ENCODE results near the gene AXDND1. TPM values are rescaled to one million over a fixed set of nuclear protein-coding genes. Genes with fewer than 3 reads are reported as not detected.
"Not testable (repeated sequence)": the region's sequence is repeated elsewhere in the genome, so short reads cannot be mapped to it uniquely, and the experiment has no call there.

AXDND1 gene
- total RNA-seq, 1 donor from 2014 or later = not detected

DNA sequence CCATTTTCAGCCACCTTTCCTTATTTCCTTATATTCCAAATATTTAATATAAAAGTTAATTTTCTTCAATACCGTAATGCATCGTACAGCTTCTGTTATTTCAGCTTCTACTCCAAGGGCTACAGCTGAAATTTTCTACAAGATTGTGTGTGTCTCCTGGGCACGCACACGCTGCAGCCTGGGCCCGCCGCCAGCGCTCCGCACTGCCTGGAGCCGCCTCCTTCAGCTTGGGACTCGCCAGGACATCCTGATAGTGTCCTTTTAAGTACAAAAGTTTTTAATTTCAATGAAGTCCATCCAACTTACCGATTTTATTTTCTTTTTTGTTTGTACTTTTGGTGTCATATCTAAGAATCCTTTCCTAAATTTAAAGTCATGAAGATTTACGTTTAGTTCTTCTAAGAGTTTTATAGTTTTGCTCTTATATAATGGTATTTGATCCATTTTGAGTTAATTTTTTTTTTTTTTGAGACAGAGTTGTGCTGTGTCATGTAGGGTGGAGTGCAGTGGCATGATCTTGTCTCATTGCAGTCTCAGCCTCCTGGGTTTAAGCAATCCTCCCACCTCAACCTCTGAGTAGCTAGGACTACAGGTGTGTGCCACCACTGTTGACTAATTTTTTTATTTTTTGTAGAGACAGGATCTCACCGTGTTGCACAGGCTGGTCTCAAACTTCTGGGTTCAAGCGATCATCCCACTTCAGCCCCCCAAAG lies 82.8 kb downstream of the AXDND1 start:
- DNase-seq (ENCODE audit: low read depth) = no peak

- DNase-seq (ENCODE audit: low read depth) = not testable (repeated sequence)
These were observed 93.9 kb downstream of the AXDND1 start for GRCh38 chr1:179459606-179460206.

DNA sequence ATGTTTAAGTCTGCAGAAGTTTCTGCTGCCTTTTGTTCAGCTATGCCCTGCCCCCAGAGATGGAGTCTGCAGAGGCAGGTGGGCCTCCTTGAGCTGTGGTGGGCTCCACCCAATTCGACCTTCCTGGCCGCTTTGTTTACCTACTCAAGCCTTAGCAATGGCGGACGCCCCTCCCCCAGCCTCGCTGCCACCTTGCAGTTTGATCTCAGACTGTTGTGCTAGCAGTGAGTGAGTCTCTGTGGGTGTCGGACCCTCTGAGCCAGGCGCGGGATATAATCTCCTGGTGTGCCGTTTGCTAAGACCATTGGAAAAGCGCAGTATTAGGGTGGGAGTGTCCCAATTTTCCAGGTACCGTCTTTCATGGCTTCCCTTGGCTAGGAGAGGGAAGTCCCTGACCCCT lies 99.9 kb downstream of the AXDND1 start:
- not testable (repeated sequence) for DNase-seq (ENCODE audit: low read depth)

DNA sequence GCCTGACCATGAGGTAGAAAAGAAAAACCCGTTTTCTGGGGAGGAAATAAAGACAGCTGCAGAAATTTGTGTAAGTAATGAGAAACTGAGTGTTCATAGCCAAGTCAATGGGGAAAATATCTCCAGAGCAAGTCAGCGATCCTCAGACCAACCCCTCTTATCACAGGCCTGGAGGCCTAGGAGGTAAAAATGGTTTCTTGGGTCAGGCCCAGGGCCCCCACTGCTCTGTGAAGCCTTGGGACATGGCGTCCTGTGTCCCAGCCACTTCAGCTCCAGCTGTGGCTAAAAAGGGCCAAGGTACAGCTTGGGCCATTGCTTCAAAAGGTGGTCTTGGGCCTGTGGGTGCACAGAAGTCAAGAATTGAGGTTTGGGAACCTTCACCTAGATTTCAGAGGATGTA lies 108.9 kb downstream of the AXDND1 start:
- no peak for DNase-seq (ENCODE audit: low read depth)

GRCh38 chr1:179476484-179476883 lies 110.7 kb downstream of the AXDND1 start:
- DNase-seq (ENCODE audit: low read depth) = no peak

GRCh38 chr1:179478370-179478769 lies 112.6 kb downstream of the AXDND1 start:
- no peak for DNase-seq (ENCODE audit: low read depth)

DNA sequence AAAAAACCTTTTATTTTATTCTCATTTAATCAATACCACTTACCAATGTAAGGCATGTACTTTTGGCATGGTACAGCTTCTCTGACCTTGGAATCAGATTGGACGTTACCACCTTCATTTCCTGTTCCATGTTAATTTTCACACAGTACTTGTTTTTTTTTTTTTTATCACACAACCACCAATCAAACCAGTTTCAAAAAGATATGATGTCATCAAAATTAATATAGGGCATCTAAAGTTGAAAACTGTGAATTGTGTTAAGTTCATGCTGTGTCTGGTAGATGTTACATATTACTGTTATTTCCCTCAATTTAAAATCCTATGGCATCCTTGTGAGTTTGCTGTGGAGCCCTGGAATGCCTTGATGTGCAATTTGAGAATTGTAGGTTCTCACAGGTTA lies 124.8 kb downstream of the AXDND1 start:
- no peak for DNase-seq (ENCODE audit: low read depth)

- no peak for DNase-seq (ENCODE audit: low read depth)
These were observed 127.6 kb downstream of the AXDND1 start for GRCh38 chr1:179493323-179493722.

- DNase-seq (ENCODE audit: low read depth) = no peak
These were observed 140.4 kb downstream of the AXDND1 start for GRCh38 chr1:179506199-179506598.

DNA sequence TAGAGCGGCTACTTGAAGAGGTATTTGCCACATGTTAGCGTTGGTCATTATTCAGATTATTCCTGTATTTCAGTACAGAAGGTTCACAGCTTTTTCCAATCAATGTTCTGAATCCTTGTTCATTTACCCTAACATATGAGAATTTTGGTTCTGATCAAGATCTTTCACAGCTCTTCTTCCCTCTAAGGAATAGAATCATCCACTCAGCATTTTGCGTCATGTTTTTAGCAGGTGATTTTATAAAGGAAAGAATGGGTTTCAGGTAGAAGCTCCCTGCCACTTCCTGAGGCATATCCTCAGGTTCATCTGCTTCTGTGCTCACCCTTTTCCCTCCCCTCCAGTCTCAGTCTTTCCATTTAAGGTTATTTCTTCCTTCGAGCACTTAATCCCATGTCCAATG lies 143.6 kb downstream of the AXDND1 start:
- DNase-seq (ENCODE audit: low read depth) = no peak

- no peak for DNase-seq (ENCODE audit: low read depth)
These were observed 144.3 kb downstream of the AXDND1 start for GRCh38 chr1:179510038-179510437.

DNA sequence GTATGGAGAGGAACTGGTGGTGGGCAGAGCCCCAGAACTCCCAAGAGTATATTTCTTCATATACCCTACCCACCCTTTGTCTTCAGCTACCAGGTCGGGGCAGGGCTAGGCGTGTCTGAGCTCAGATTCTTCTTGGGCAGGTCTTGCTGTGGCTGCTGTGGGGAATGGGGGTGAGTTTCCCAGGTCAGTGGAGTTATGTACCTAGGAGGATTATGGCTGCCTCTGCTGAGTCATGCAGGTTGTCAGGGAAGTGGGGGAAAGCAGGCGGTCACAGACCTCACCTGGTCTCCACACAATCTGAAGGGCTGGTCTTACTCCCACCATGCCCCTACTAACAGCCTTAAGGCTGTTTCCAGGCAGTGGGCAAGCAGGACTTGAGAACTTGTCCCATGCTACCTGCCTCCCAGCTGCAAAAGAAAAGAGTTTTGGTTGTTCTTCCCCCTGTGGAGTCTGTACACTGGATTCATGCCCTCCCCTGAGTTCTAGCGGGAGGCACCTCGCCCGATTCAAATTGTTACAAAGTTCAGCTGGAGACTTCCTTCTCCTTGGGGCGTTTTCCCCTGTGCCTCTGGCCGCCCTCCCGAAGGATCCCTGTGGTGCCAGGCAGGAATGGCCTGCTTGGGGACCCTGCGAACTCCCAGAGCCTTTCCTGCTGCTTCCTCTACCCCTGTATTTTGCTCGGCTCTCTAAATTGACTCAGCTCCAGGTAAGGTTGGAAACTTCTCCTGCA lies 151.4 kb downstream of the AXDND1 start:
- no peak for DNase-seq (ENCODE audit: low read depth)

- not testable (repeated sequence) for DNase-seq (ENCODE audit: low read depth)
These were observed 152.8 kb downstream of the AXDND1 start for GRCh38 chr1:179518544-179518943.

DNA sequence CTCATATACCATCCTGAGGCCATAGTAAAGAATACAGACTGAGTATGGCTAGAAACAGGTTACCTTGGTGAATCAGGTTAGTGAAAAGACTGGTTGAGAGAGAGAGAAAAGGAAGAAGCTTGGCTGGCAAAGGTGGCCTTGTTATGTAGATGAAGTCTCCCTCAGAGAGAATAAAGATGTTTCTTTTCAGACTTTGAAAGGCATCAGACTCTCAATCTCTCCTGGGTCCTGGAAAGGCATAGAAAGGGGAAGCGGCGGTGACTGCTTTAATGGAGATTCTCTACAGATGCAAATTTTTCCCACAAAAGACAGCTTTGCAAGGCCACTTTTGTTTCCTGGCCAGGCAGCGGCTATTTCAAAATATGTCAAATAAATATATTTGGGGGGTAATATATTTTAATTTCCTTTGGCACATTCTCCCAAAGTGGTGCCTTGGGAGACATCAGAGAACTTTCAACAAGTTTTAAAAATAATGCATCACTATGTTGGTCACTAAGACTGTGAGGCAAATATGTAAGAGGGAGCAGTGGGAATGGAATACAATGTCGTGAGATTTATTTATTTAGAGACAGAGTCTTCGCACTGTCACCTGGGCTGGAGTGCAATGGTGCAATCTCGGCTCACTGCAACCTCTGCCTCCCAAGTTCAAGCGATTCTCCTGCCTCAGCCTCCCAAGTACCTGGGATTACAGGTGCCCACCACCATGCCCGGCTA lies 163.9 kb downstream of the AXDND1 start:
- no peak for DNase-seq (ENCODE audit: low read depth)

- no peak for DNase-seq (ENCODE audit: low read depth)
These were observed 164.6 kb downstream of the AXDND1 start for GRCh38 chr1:179530352-179530751.

DNA sequence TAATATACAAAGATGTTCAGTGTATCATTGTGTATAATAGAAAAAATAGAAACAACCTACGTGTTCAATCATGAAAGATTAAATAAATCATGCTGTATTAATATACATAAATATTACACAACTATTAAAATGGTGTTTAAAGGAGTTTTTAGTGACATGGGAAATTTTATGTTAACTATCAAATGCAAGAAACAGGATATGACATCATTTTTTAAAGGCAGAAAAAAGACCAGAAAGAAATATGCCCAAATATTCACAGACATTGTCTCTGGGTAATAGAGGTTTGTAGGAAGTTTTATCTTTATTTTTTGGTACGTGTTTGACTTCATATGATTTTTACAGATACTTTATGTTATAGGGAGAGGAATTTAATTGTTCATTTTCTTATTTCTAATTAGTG lies 176.0 kb downstream of the AXDND1 start:
- DNase-seq (ENCODE audit: low read depth) = no peak

DNA sequence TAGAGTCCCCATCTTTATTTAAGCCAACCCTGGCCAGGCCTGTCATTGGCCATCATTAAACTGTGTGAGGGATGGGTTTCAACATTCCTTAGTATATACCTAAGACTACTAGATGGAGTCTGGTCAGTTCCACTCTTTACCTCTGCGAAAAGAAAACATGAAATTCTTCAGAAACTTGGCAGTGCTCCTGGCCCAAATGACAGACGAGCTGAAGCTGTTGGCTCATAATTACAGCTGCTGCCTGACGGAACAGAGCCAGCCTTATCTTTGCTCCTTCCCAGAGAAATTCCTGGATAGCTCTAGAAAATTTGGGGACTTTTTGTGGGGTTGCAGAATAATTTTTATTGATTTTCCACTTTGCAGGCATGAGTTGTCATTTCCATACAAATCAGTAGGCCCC lies 179.6 kb downstream of the AXDND1 start:
- DNase-seq (ENCODE audit: low read depth) = no peak

DNA sequence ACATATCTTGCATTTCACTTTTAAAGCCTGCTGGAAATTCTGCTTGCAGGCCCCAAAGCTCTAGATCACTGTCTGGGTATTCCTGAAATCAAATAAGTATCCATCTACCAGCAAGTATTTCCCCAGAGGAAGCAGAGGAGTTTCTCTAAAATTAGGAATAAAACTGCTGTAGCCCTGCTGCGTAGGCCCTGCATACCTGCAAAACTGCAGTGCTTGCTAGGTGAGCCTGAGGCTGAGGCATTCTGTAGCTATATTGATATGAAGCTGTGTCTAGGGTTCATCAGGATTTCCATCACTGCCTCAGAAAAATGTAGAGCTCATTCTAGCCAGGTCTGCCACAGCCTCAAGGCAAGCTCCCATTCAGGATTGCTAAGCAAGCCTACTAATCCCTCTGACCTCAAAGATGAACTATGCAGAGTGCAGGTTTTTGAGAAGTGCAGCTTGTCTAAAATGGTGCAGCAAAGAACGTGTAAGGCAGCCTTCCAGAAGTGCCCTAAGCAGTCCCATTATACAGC lies 181.3 kb downstream of the AXDND1 start:
- DNase-seq (ENCODE audit: low read depth) = no peak

- DNase-seq (ENCODE audit: low read depth) = no peak
These were observed 183.0 kb downstream of the AXDND1 start for GRCh38 chr1:179548666-179549367.

GRCh38 chr1:179549368-179549700 lies 183.6 kb downstream of the AXDND1 start:
- no peak for DNase-seq (ENCODE audit: low read depth)
